Measurements from ENCODE around the gene BCAM.

DNA sequence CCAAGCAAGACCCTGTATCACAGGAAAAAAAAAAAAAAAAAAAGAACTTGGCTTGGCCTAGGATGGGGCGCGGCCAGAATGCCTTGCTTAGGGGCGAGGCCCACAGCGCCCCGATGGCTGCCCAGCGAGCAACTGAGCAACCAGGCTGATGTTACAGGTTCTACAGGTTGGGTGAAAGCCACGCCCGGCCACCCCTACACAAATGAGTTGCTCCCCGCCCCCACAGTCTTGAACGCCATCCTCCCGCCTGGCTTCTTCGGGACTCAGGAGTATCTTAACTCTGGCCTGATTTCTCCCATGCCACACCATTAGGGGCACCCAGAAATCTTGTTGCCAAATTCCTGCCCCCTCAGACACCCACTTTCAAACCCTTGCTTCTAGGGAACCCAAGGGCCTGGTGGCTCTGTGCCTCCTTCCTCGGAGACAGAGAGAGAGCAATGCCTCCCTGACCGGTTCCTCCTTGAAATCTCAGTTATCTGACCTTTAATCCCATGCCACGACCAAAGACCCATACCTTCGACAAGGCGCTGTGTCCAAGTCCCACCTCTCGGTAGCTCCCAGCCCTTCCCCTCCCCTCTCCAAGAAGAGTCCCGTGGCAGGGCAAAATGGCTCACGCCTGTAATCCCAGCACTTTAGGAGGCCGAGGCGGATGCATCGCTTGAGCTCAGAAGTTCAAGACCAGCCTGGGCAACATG, 32.4 kb upstream of the BCAM start:
- TF ChIP-seq CTCF (IDR thresholded peaks at IDR 0.05) (no peak), POLR2A (IDR thresholded peaks at IDR 0.05) (no peak), POLR2AphosphoS5 (IDR thresholded peaks at IDR 0.05) (no peak)
